ENCODE results near the gene MISP.
"Not testable (repeated sequence)": the region's sequence is repeated elsewhere in the genome, so short reads cannot be mapped to it uniquely, and the experiment has no call there.

Gene MISP

GRCh38 chr19:726993-727956 lies 23.6 kb upstream of the MISP start:
- no peak for DNase-seq

- DNase-seq = no peak
Measured at GRCh38 chr19:728011-728410, 22.9 kb upstream of the MISP start.

GRCh38 chr19:729564-729963 lies 21.3 kb upstream of the MISP start:
- DNase-seq = not testable (repeated sequence)

- no peak for DNase-seq
Measured at GRCh38 chr19:729965-730668, 20.8 kb upstream of the MISP start.

- DNase-seq = no peak
Measured at GRCh38 chr19:731000-731399, 19.9 kb upstream of the MISP start.

GRCh38 chr19:732148-733069 lies 18.5 kb upstream of the MISP start:
- no peak for DNase-seq

GRCh38 chr19:734716-735115 lies 16.2 kb upstream of the MISP start:
- DNase-seq = no peak

- no peak for DNase-seq
Measured at GRCh38 chr19:736125-736524, 14.8 kb upstream of the MISP start.

- DNase-seq = no peak
Measured at GRCh38 chr19:737591-738093, 13.3 kb upstream of the MISP start.

- DNase-seq = no peak
Measured at GRCh38 chr19:738509-739128, 12.3 kb upstream of the MISP start.

GRCh38 chr19:739998-740715 lies 10.8 kb upstream of the MISP start:
- DNase-seq = no peak

GRCh38 chr19:740816-741505 lies 10.0 kb upstream of the MISP start:
- DNase-seq = not testable (repeated sequence)

- no peak for DNase-seq
Measured at GRCh38 chr19:741506-742131, 9.3 kb upstream of the MISP start.

- DNase-seq = no peak
Measured at GRCh38 chr19:742540-743075, 8.3 kb upstream of the MISP start.

- DNase-seq = no peak
Measured at GRCh38 chr19:743168-743687, 7.7 kb upstream of the MISP start.

GRCh38 chr19:745138-745537 lies 5.8 kb upstream of the MISP start:
- not testable (repeated sequence) for DNase-seq

- no peak for DNase-seq
Measured at GRCh38 chr19:746208-746819, 4.6 kb upstream of the MISP start.

- no peak for DNase-seq
Measured at GRCh38 chr19:746956-747355, 4.0 kb upstream of the MISP start.

Measured in NCI-H2081 treated with DMSO at 0.1 percent for 48 hours (cell line).